Measurements from ENCODE around the gene EIF2B5.

DNA sequence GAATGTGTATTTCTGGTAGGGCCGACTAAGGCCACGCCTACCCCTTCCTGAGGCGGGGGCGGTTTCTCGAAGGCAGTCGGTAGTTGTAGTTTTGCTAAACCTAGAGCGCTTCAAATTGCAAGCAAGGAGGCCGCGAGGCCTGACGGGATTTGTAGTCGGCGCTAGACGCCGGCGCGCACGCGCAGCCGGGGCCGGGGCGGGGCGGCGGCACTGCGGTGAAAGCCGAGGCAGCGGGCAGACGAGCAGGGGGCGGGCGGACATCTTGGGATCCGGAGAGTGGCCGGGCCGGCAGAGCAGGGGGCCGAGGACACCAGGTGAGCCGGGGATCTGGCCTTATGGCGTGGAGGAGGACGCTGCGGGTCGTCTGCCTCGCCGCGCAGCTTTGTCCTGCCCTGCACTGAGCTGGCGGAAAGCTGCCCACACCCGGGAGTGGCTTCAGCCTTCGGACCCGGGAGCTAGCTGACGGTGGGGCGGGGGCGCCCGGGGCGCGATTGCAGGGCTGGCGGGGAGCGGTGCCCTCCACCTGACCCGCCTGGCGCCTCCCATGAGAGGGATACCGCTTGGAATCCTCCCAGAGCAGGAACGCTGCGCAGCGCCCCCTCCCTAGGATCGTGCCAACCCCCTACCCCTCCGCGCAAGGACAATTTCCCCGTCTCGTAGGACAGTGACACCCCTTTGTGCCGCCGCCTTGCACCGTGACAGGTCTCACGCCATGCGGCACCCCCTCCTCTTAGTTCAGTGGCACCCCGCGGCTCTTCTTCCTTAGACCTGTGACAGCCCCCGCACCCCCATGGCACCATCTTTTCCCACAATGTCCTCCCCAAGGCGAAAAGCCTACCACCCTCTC is 39.7 kb downstream of the EIF2B5 start, which contains the start of gene AP2M1:
- TF ChIP-seq POLR2AphosphoS5 (IDR thresholded peaks at IDR 0.05), result peak; percentile 78 to 91 (median 90)
- TF ChIP-seq, protein P1, sequence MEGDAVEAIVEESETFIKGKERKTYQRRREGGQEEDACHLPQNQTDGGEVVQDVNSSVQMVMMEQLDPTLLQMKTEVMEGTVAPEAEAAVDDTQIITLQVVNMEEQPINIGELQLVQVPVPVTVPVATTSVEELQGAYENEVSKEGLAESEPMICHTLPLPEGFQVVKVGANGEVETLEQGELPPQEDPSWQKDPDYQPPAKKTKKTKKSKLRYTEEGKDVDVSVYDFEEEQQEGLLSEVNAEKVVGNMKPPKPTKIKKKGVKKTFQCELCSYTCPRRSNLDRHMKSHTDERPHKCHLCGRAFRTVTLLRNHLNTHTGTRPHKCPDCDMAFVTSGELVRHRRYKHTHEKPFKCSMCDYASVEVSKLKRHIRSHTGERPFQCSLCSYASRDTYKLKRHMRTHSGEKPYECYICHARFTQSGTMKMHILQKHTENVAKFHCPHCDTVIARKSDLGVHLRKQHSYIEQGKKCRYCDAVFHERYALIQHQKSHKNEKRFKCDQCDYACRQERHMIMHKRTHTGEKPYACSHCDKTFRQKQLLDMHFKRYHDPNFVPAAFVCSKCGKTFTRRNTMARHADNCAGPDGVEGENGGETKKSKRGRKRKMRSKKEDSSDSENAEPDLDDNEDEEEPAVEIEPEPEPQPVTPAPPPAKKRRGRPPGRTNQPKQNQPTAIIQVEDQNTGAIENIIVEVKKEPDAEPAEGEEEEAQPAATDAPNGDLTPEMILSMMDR (IDR thresholded peaks at IDR 0.05), result no peak
- TF ChIP-seq POLR2A (IDR thresholded peaks at IDR 0.05), result peak; percentile 86

Data from transverse colon (tissue), 4 donors.